VCaP (cell line): ENCODE data around the gene OFD1.

ENCODE experiments used
- H3K27ac ChIP-seq: fragments of 450-650 bp; 2 replicates; pipeline ENCODE4 v1.5.1; 2017
- CTCF ChIP-seq: fragments of 450-650 bp; conservative IDR thresholded peaks from 2 replicates; pipeline ENCODE4 v1.5.1; 2017; ENCODE audit warnings: mild to moderate bottlenecking, moderate library complexity

OFD1 gene

DNA sequence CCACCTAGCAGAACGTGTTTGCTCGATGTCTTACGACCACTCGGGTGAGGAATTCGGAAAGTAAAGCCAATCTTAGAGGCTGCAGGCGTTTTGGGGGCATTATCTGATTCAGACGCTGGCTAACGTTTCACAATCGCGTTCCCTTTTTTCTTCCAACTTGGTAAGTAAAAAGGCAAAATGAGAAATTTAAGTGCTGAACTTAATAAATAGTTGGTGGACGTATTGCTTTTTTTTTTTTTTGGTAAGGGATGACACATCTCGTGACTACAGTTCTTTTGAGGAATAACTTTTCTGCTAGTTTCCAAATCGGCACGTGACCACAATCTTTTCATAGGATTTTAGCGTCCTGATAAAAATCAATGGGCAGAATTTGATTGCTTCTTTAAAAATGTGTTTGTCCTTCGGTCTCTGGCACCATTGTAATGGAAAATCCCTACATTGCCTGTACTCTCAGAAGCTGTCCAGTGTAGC is 44.8 kb upstream of the OFD1 start:
- peak overlapping the region; percentile 89 for H3K27ac ChIP-seq
- TF ChIP-seq CTCF: no peak

GRCh38 chrX:13690836-13691235 is 43.7 kb upstream of the OFD1 start:
- H3K27ac ChIP-seq: peak overlapping the region; percentile 89
- TF ChIP-seq CTCF: peak; percentile 60

DNA sequence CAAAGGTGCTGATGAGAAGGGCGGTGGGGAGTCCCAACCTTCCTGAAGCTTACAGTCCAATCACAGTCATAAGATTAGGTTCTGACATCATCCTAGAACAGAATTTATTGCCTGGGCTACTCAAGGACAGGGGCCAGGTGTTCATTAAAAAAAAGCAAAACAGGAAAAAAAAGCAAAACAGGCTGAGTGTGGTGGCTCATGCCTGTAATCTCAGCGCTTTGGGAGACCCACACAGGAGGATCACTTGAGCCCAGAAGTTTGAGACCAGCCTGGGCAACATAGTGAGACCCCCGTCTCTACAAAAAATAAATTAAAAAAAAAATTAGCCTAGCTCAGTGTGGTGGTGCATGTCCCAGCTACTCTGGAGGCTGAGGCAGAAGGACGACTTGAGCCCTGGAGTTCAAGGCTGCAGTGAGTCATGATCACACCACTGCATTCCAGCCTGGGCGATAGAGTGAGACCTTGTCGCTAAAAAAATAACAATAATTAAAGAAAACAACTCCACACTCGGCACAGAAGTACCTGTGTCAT is 42.6 kb upstream of the OFD1 start:
- TF ChIP-seq CTCF: no peak
- no peak overlapping the region for H3K27ac ChIP-seq

DNA sequence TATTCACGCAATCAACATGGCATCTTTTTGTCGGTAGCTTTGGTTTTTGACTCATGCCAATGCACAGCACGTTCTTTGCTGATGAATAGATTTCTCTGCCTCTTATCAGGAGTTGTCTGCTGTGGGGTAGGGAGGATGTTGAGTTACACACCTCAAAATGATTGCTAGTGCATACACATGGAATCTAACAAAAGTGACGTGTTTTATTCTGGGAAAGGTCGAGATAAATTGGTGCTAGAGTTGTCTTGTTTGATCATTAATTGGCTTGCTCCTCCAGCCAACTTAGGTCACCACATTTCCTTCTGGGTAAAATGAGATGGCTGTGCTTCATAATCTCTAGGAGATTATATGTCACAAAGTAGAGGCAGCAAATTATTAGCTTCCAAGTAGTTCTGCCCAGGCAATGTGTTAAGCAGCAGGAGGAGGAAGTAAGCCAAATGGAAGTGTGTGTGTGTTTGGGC is 41.7 kb upstream of the OFD1 start:
- no peak overlapping the region for H3K27ac ChIP-seq
- TF ChIP-seq CTCF: no peak

- no peak overlapping the region for H3K27ac ChIP-seq
- no peak for TF ChIP-seq CTCF
These were observed 41.1 kb upstream of the OFD1 start for GRCh38 chrX:13693341-13693961.

GRCh38 chrX:13694359-13694758 is 40.2 kb upstream of the OFD1 start:
- H3K27ac ChIP-seq: no peak overlapping the region
- no peak for TF ChIP-seq CTCF

- no peak for TF ChIP-seq CTCF
- H3K27ac ChIP-seq: no peak overlapping the region
These were observed 39.6 kb upstream of the OFD1 start for GRCh38 chrX:13694983-13695382.
